ENCODE data around the gene FGD4. TPM values are rescaled to one million over a fixed set of nuclear protein-coding genes. Genes with fewer than 3 reads are reported as not detected.
"Not testable (repeated sequence)": the region's sequence is repeated elsewhere in the genome, so short reads cannot be mapped to it uniquely, and the experiment has no call there.

The FGD4 gene
- total RNA-seq, 2 donors from 2014 or later, result 24.3 to 49.3 TPM

DNA sequence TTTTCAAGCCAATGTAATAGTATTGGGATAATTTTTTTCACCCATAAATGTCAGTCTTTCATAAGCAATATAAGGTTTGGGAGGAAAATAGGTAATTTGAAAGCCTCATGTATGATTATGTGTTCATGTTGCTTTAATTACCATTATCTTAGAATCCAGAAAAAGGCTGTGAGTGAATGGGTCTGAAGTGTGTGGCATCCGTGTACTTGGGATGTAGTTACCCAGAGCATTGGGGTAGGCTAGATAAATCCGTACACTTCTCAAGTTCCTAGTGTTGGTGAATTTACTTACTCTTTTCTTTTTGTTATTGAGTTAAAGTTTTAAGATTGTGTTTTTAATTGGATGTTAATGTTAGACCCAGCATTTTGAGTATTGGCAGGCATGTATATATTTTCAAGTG, 104.4 kb downstream of the FGD4 start:
- no peak for DNase-seq (ENCODE audit: low spot score)
- Histone ChIP-seq H3K4me3 (no peak overlapping the region), H3K27ac (no peak overlapping the region), H3K36me3 (no peaks in the 10 kb centered on the region), H3K9me3 (no peaks in the 10 kb centered on the region), H3K27me3 (replicated peaks; ENCODE audit: insufficient read depth) (no peaks in the 10 kb centered on the region), H3K4me1 (replicated peaks) (peaks cover 7% of the 10 kb centered on the region)
- TF ChIP-seq, protein P1, sequence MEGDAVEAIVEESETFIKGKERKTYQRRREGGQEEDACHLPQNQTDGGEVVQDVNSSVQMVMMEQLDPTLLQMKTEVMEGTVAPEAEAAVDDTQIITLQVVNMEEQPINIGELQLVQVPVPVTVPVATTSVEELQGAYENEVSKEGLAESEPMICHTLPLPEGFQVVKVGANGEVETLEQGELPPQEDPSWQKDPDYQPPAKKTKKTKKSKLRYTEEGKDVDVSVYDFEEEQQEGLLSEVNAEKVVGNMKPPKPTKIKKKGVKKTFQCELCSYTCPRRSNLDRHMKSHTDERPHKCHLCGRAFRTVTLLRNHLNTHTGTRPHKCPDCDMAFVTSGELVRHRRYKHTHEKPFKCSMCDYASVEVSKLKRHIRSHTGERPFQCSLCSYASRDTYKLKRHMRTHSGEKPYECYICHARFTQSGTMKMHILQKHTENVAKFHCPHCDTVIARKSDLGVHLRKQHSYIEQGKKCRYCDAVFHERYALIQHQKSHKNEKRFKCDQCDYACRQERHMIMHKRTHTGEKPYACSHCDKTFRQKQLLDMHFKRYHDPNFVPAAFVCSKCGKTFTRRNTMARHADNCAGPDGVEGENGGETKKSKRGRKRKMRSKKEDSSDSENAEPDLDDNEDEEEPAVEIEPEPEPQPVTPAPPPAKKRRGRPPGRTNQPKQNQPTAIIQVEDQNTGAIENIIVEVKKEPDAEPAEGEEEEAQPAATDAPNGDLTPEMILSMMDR (IDR thresholded peaks at IDR 0.05), result no peak
- TF ChIP-seq POLR2A (IDR thresholded peaks at IDR 0.05) (no peak), POLR2AphosphoS5 (IDR thresholded peaks at IDR 0.05) (no peak)
- intact Hi-C loops (cut with DNase I), result no loop called here
- WGBS, result 97% methylated on average over 2 of the region's 2 CpGs

DNA sequence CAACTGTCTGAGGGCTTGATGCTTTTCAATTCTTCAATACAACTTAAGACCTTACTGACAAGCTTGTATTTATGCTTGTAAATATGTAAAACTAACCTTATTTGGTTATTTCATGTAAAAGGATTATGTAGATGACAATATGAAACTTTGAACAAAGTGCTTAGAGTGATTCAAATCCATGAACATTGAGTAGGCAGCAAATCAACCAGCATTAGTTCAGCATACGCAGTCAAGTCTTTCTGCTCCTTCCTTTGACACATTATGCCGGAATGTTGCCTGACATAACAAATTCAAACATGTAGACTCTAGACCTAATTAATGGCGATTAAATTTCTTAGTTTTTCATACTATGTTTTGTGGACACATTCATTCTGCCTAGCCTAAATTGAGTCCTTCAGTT, 105.2 kb downstream of the FGD4 start:
- Histone ChIP-seq H3K36me3 (no peaks in the 10 kb centered on the region), H3K27ac (no peak overlapping the region), H3K27me3 (replicated peaks; ENCODE audit: insufficient read depth) (no peaks in the 10 kb centered on the region), H3K9me3 (no peaks in the 10 kb centered on the region), H3K4me1 (replicated peaks) (peaks cover 7% of the 10 kb centered on the region), H3K4me3 (no peak overlapping the region)
- intact Hi-C loops (cut with DNase I), result no loop called here
- TF ChIP-seq POLR2A (IDR thresholded peaks at IDR 0.05), result no peak
- WGBS, result 91% methylated on average over 3 of the region's 3 CpGs
- no peak for DNase-seq (ENCODE audit: low spot score)

DNA sequence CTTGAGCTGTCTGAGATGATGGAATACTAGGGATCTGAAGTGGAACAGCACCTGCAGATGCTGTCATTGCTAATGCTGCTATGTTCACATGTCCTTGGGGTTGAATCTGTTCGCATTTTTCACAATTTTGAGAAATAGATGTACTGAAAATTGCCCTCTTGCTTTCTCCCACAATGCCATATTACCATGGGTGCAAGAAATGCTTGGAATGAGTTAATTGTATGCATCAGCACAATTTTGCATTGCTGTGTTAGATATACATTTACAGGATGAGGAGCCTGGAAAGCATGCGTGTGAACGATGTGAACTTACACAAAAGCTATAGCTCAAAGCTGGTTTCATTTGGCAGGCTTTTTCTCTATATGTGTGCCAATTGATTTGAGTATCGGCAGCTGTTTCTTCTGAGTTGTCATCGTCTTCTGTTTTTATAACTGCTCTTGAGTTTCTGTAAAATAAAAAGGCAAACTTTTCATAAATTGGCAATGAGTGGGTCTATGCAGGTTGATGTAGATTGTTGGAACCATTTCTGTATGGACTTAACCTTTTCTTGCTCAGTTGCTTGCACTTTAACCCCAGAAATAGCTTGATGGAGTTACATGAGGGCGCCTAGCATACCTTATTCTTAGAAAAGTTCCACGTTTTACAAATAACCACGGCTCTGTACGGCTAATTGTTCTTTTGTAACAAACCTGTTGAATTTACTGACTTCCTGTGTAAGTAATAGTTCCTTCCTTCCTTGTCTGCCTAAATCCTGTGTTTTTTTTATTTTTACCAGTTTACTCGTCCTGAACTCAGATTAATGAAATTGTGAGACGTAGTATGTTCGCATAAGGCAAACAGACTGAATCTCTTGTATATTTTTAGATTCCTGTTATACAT, 105.9 kb downstream of the FGD4 start:
- no peak for TF ChIP-seq POLR2A (IDR thresholded peaks at IDR 0.05)
- TF ChIP-seq, protein P1 (IDR thresholded peaks at IDR 0.05), result no peak
- no peak for TF ChIP-seq POLR2AphosphoS5 (IDR thresholded peaks at IDR 0.05)
- WGBS, result 64% methylated on average over 12 of the region's 12 CpGs
- H3K36me3 ChIP-seq, result no peaks in the 10 kb centered on the region

DNA sequence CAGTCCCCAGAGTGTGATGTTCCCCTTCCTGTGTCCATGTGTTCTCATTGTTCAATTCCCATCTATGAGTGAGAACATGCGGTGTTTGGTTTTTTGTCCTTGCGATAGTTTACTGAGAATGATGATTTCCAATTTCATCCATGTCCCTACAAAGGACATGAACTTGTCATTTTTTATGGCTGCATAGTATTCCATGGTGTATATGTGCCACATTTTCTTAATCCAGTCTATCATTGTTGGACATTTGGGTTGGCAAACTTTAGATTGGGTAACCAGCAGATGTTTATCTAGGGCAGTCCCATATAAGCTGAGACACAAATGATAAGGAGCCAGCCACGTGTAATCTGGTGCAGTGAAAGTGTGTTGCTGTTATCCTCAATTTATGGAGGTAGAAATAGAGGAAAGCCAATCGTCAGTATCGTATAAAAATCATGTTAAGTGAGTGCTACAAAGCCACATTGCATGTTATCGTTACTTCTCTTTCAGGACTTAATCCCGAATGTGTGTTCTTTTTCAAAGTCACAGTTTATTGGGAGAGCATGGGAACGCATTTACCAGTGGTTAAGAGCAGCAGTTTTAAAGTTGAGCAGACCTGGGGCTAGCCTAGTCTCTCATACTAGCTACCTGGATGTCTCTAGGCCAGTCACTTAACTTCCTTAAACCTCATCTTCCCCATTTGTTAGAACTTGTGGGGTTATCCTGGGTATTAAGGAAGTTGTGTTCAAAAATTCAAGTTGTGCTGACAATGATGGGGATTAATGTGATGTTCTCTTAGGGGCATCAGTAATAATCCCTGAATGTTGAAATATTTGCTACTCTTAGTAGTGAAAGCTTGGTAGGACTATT, 108.0 kb downstream of the FGD4 start:
- intact Hi-C loops (cut with DNase I); H3K27ac ChIP-seq; H3K9me3 ChIP-seq; H3K4me1 ChIP-seq (replicated peaks); H3K36me3 ChIP-seq; H3K27me3 ChIP-seq (replicated peaks; ENCODE audit: insufficient read depth); H3K4me3 ChIP-seq; DNase-seq (ENCODE audit: low spot score): not testable (repeated sequence)
- 80% methylated on average over 6 of the region's 8 CpGs for WGBS

More for the DNA sequence above, 105.9 kb downstream of the FGD4 start:
- Histone ChIP-seq H3K4me1 (replicated peaks) (peaks cover 7% of the 10 kb centered on the region), H3K4me3 (no peak overlapping the region), H3K9me3 (no peaks in the 10 kb centered on the region), H3K27ac (no peak overlapping the region), H3K27me3 (replicated peaks; ENCODE audit: insufficient read depth) (no peaks in the 10 kb centered on the region)
- no peak for DNase-seq (ENCODE audit: low spot score)
- intact Hi-C loops (cut with DNase I), result no loop called here

DNA sequence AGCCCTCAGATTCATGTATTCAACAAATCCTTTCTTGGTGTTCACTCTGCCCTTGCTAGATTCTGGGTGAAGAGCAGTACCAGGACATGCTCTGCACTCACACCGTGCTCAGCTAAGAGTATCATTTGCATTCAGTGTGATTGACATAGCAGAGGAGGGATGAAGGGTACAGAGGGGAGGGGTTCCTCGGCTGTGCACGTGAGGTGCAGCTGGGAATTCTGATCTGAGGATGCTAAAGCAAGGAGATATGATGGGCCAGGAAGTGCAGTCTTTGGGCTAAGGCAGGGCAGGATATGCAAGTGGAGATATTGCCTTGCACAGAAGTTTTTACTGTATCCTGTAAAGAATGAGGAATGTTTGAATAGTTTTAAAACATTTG, 108.6 kb downstream of the FGD4 start:
- intact Hi-C loops (cut with DNase I), result no loop called here
- no peaks in the 10 kb centered on the region for H3K27me3 ChIP-seq (replicated peaks; ENCODE audit: insufficient read depth)
- peaks cover 7% of the 10 kb centered on the region for H3K4me1 ChIP-seq (replicated peaks)
- H3K4me3 ChIP-seq, result no peak overlapping the region
- no peaks in the 10 kb centered on the region for H3K9me3 ChIP-seq
- TF ChIP-seq POLR2A (IDR thresholded peaks at IDR 0.05), result no peak
- TF ChIP-seq POLR2AphosphoS5 (IDR thresholded peaks at IDR 0.05), result no peak
- TF ChIP-seq, protein P1 (IDR thresholded peaks at IDR 0.05), result no peak
- 40% methylated on average over 3 of the region's 3 CpGs for WGBS
- DNase-seq (ENCODE audit: low spot score), result no peak
- no peak overlapping the region for H3K27ac ChIP-seq
- H3K36me3 ChIP-seq, result no peaks in the 10 kb centered on the region

Measured in prostate gland (tissue), 2 donors.